GM19455 (cell line): ENCODE results near the gene MAGI1.
"Not testable (repeated sequence)": the region's sequence is repeated elsewhere in the genome, so short reads cannot be mapped to it uniquely, and the experiment has no call there.

Source experiments
- ATAC-seq: cut with Tn5 transposase; IDR thresholded peaks from one replicate; pipeline ENCODE4 v1.9.1; 2021; ENCODE audit not compliant: unreplicated experiment

The MAGI1 gene

GRCh38 chr3:65886391-65886790 lies 152.3 kb downstream of the MAGI1 start:
- no peak for ATAC-seq

GRCh38 chr3:65884071-65884470 lies 154.6 kb downstream of the MAGI1 start:
- ATAC-seq = no peak

- no peak for ATAC-seq
Measured at GRCh38 chr3:65883613-65884012, 155.1 kb downstream of the MAGI1 start.

GRCh38 chr3:65880350-65880749 lies 158.4 kb downstream of the MAGI1 start:
- ATAC-seq = no peak

DNA sequence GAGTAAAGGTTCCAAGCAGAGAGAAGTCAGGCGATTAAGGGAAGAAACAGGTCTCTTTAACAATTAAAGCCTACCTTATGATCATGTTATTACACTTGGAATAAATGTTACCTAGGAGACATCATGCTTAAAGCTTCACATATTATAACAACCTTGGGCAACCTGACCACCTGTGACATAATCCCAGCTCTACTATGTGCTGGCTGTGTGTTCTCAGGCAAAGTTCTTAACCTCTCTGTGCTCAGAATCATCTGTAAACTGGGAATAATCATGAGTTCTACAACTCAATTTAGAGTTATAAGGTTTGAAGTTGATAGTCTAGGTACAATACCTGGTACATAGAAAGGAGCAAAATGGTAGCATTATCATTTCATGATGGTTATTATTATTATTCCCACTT lies 159.3 kb downstream of the MAGI1 start:
- no peak for ATAC-seq

DNA sequence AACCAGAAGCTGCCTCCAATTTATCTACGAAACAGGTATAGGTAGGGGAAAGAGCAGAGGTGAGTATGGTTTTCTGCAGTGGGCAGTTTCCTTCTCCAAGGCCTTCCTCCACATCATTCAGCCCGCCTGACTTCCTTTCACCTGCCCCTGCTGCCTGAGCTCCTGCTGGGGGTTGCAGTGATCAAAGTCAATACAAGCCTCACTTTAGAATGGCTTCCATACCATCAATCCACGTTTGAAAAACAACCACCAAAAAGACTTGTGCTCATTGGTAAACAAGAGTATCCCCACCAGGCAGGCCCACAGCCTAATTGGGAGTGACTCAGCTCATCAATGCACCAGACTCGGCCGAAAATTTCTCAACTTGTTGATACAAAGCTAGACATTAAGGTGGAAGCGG lies 159.9 kb downstream of the MAGI1 start:
- no peak for ATAC-seq

- no peak for ATAC-seq
Measured at GRCh38 chr3:65877160-65877559, 161.6 kb downstream of the MAGI1 start.

DNA sequence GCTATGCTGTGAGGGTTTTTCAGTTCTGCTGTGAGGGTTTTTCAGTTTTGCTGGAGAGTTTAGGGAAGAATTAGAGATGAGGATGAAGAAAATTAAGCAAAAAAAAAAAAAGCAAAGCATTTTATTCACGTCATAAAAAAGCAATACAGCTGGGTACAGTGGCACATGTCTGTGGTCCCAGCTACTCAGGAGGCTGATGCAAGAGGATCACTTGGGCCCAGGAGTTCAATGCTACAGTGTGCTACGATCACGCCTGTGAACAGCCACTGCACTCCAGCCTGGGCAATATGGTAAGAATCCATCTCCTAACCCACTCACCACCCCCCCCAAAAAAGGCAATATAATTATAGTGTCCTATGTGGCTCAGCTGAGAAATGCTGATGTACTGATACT lies 162.7 kb downstream of the MAGI1 start:
- no peak for ATAC-seq

- ATAC-seq = no peak
Measured at GRCh38 chr3:65875393-65876027, 163.2 kb downstream of the MAGI1 start.

DNA sequence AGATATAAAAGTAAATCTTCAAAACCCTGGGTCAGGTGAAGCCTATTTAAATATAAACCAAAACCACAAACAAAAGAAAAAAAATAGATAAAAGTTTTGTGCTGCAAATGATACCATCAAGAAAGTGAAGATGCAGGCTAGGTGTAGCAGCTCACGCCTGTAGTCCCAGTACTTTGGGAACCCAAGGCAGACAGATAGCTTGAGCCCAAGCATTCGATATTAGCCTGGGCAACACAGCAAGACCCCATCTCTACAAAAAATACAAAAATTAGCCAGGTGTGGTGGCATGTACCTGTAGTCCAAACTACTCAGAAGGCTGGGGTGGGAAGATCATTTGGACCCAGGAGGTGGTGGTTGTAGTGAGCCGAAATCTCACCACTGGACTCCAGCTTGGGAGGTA lies 164.8 kb downstream of the MAGI1 start:
- ATAC-seq = no peak

GRCh38 chr3:65873028-65873427 lies 165.7 kb downstream of the MAGI1 start:
- no peak for ATAC-seq

- ATAC-seq = no peak
Measured at GRCh38 chr3:65871305-65872141, 167.2 kb downstream of the MAGI1 start.

DNA sequence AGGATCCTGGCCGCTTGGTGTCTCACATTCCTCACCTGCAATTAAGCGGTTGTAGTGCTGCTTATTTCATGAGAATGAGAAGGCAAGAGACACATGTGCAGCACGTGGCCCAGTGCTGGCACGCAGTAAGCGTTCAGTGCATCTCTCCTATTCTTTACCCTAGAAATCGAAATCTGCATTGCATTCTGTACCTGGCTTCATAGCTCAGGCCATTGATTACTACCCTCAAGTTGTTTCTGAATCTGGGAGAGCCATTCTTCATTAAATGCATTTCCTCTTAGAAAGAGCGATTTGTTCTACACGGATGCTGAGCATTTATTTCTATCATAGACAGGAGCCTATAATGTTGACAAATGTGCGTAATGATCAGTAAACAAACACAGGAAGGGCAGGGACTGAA lies 168.9 kb downstream of the MAGI1 start:
- no peak for ATAC-seq

- ATAC-seq = no peak
Measured at GRCh38 chr3:65867463-65868210, 171.1 kb downstream of the MAGI1 start.

GRCh38 chr3:65864357-65864904 lies 174.3 kb downstream of the MAGI1 start:
- no peak for ATAC-seq

DNA sequence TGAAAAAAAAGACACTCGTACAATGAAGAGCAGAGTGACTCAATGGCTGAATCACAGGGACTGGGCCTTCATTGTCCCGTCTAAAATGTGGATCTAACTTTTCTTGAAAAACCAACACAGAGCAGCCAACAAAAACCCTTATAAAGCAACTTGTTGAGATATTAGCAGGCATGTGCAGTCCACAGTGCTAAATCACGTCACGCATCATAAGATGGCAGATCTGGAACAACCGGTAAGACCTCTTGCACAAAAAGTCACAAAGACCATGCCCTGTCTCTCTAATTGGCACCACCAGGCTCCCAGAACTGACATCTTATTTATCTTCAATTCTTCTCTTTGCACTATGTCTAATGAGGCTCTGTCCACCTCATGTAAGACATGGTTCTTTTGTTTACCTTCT lies 177.0 kb downstream of the MAGI1 start:
- no peak for ATAC-seq

DNA sequence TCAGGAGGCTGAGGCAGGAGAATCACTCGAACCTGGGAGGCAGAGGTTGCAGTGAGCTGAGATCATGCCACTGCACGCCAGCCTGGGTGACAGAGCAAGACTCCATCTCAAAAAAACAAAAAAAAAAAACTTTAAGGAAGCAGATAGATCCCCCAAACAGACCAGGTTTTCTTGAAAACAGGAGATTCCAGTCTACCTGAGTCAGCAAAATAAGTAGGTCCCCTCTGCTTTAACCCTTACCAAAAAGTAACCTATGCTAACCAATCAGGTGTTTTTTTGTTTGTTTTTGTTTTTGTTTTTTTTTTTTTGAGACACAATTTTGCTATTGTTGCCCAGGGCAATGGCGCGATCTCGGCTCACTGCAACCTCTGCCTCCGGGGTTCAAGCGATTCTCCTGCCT lies 179.1 kb downstream of the MAGI1 start:
- ATAC-seq = not testable (repeated sequence)

DNA sequence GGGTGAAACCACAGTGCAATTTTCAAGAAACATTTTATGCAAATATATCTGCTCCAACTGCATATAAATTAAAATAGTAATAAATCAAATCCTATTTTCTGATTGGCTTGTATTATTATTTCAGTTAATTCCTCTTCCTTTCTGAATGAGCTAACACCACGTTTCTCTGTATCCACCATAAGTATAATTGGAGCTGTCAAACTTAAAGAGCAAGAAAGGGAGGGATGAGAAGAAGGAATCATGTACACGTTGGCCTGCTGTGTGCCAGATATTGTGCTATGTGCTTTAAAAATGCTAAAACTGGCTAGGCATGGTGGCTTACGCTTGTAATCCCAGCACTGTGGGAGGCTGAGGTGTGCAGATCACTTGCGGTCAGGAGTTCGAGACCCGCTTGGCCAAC lies 180.0 kb downstream of the MAGI1 start:
- ATAC-seq = no peak

DNA sequence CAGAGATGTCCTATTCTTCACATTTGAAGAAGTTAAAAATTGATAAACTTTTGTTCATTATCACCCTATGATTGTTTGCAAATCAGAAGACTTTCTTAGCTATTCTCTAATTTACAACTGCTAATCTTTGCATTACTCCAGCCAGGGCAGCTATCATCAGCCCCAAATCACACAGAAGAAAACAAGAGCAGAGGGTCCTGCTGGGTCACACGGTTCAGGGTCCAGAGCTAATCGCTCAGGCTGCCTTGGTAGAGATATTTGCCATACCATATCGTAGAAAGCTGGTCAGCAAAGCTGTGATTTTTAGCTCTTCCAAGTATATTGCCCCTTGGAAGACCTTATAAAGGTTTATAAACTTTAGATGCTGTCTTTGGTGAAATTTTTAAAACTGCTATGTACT lies 181.4 kb downstream of the MAGI1 start:
- ATAC-seq = no peak

- ATAC-seq = no peak
Measured at GRCh38 chr3:65856907-65857306, 181.8 kb downstream of the MAGI1 start.

- ATAC-seq = no peak
Measured at GRCh38 chr3:65855370-65856100, 183.2 kb downstream of the MAGI1 start.
